HepG2 (cell line): Measurements from ENCODE around the gene HES2. TPM values are rescaled to one million over a fixed set of nuclear protein-coding genes. Genes with fewer than 3 reads are reported as not detected.

Source experiments
- ATAC-seq: fragments of 200-7000 bp; cut with Tn5 transposase; 3 replicates; pipeline ENCODE4 v1.9.1; 2020; ENCODE audit warnings: mild to moderate bottlenecking, moderate library complexity
- BruUV-seq: library from RNA; stranded (reverse); fragments of 400-500 nt; replicated peaks from 2 replicates; lab custom pipeline; 2021; lab: Mats Ljungman, UMichigan
- CTCF ChIA-PET: fragments of 300-600 bp; formaldehyde crosslinking; extraction: SDS; loops from one replicate; lab custom pipeline; 2021; ENCODE audit warnings: low total read pairs, inconsistent platforms, low intra/inter-chr PET ratio; lab: Yijun Ruan, JAX
- POLR2A ChIA-PET: fragments of 350-600 bp; sonication (Branson Sonifier 250); formaldehyde crosslinking; loops from one replicate; lab custom pipeline; 2020; ENCODE audit warnings: antibody characterized with exemption, inconsistent platforms; lab: Yijun Ruan, JAX
- DNase-seq: peaks from one replicate; pipeline ENCODE4 v3.0.0-alpha.2; 2015; ENCODE audit warnings: low spot score
- FAIRE-seq: peaks from 3 replicates; lab custom pipeline; 2011; peaks lifted over from hg19 to GRCh38; lab: Jason Lieb, UNC
- H2AFZ ChIP-seq: one replicate; pipeline ENCODE4 v1.6.1; 2011; ENCODE audit warnings: low read length, inconsistent platforms
- H3K27ac ChIP-seq: fragments of 300-600 bp; 3 replicates; pipeline ENCODE4 v1.8.0; 2011; ENCODE audit warnings: mixed run types, mild to moderate bottlenecking, mixed read lengths, low read length, inconsistent platforms; ENCODE audit not compliant: insufficient read depth; ENCODE audit errors: extremely low read length
- H3K27me3 ChIP-seq, 2 experiments: fragments of 200-600 bp in 1 of 2; 2 replicates in 1 of 2; 3 replicates in 1 of 2; pipeline versions ENCODE4 v1.6.0 to v1.8.0; 2011; ENCODE audit warnings: low read length in 2 of 2, mild to moderate bottlenecking in 2 of 2, moderate library complexity in 2 of 2, inconsistent platforms in 1 of 2; ENCODE audit not compliant: insufficient read depth in 2 of 2, control insufficient read depth in 1 of 2
- H3K36me3 ChIP-seq, 2 experiments: fragments of 200-600 bp in 1 of 2; replicated peaks in 1 of 2; 2 replicates in 1 of 2; 3 replicates in 1 of 2; pipeline versions ENCODE4 v1.5.1 to v1.8.0; 2011; ENCODE audit warnings: low read length in 2 of 2, inconsistent platforms in 1 of 2; ENCODE audit not compliant: insufficient read depth in 2 of 2, control insufficient read depth in 1 of 2
- H3K4me1 ChIP-seq: 2 replicates; pipeline ENCODE4 v1.5.1; 2012; ENCODE audit warnings: low read length, inconsistent platforms; ENCODE audit not compliant: insufficient read depth
- H3K4me2 ChIP-seq: 2 replicates; pipeline ENCODE4 v1.6.0; 2011; ENCODE audit warnings: low read depth, low read length, inconsistent platforms
- H3K4me3 ChIP-seq, 3 experiments: fragments of 200-600 bp in 1 of 3; sonication (generic), shearing (Covaris generic) in 1 of 3; replicated peaks in 1 of 3; 2 replicates each; pipeline ENCODE4 v1.5.1; 2011 to 2016; ENCODE audit warnings: low read length in 3 of 3, inconsistent platforms in 2 of 3, low read depth in 2 of 3, mild to moderate bottlenecking in 2 of 3, control low read depth in 1 of 3, mixed read lengths in 1 of 3; ENCODE audit not compliant: insufficient read depth in 1 of 3
- H3K79me2 ChIP-seq: one replicate; pipeline ENCODE4 v1.6.1; 2011; ENCODE audit warnings: low read length, inconsistent platforms; ENCODE audit not compliant: insufficient read depth
- H3K9ac ChIP-seq: 2 replicates; pipeline ENCODE4 v1.6.0; 2011; ENCODE audit warnings: mild to moderate bottlenecking, low read depth, low read length, inconsistent platforms; ENCODE audit not compliant: insufficient read depth
- H3K9me3 ChIP-seq: 2 replicates; pipeline ENCODE4 v1.5.1; 2012; ENCODE audit warnings: mild to moderate bottlenecking, low read length
- H4K20me1 ChIP-seq: 2 replicates; pipeline ENCODE4 v1.6.0; 2011; ENCODE audit warnings: inconsistent platforms, mild to moderate bottlenecking, low read length, moderate library complexity; ENCODE audit not compliant: insufficient read depth
- AKAP8 ChIP-seq: sonication (generic); formaldehyde crosslinking; IDR thresholded peaks from 2 replicates; pipeline ENCODE4 v1.5.1; 2020; ENCODE audit warnings: mild to moderate bottlenecking, missing genetic modification reagents
- CBX2 ChIP-seq, 2 experiments: fragments of 200-600 bp in 1 of 2; sonication (generic); formaldehyde crosslinking in 1 of 2; IDR thresholded peaks; 2 replicates each; pipeline versions ENCODE4 v1.7.0 to v1.8.1; 2018 to 2022; ENCODE audit warnings: low read depth in 2 of 2, low read length in 1 of 2, mild to moderate bottlenecking in 1 of 2, missing genetic modification reagents in 1 of 2
- EZH2 ChIP-seq: conservative IDR thresholded peaks from 2 replicates; pipeline ENCODE4 v1.6.1; 2012; ENCODE audit warnings: mild to moderate bottlenecking, low read depth, low read length, moderate library complexity
- FOSL1 ChIP-seq: sonication (generic); formaldehyde crosslinking; IDR thresholded peaks from 2 replicates; pipeline ENCODE4 v1.9.0; 2021; ENCODE audit warnings: missing genetic modification reagents, borderline replicate concordance
- HOXA7 ChIP-seq: sonication (generic); formaldehyde crosslinking; IDR thresholded peaks from 2 replicates; pipeline ENCODE4 v1.8.1; 2022; ENCODE audit warnings: mild to moderate bottlenecking, missing genetic modification reagents, moderate library complexity
- MAFK ChIP-seq, 2 experiments: IDR thresholded peaks in 1 of 2; conservative IDR thresholded peaks in 1 of 2; 2 replicates each; pipeline ENCODE4 v1.6.1; 2011; ENCODE audit warnings: improper control_type of control experiment in 2 of 2, low read length in 2 of 2
- MTF2 ChIP-seq: sonication (generic); formaldehyde crosslinking; IDR thresholded peaks from 2 replicates; pipeline ENCODE4 v1.5.0; 2020; ENCODE audit warnings: missing genetic modification reagents, borderline replicate concordance
- NCOA5 ChIP-seq: sonication (generic); formaldehyde crosslinking; IDR thresholded peaks from 2 replicates; pipeline ENCODE4 v1.4.0; 2020; ENCODE audit warnings: missing genetic modification reagents
- PRPF4 ChIP-seq: fragments of 200-400 bp; formaldehyde crosslinking; IDR thresholded peaks from 2 replicates; pipeline ENCODE4 v1.6.1; 2016; ENCODE audit warnings: low read length, low read depth; ENCODE audit not compliant: poor library complexity, severe bottlenecking
- TEAD3 ChIP-seq: optimal IDR thresholded peaks from 2 replicates; pipeline ENCODE3; 2016; ENCODE audit warnings: borderline replicate concordance
- THAP11 ChIP-seq: IDR thresholded peaks from 2 replicates; pipeline ENCODE4 v1.6.1; 2016; ENCODE audit warnings: missing biosample characterization, missing genetic modification reagents
- ZNF703 ChIP-seq: sonication (generic); formaldehyde crosslinking; IDR thresholded peaks from 2 replicates; pipeline ENCODE4 v1.5.1; 2020; ENCODE audit warnings: missing genetic modification reagents, mild to moderate bottlenecking, moderate library complexity, borderline replicate concordance
- WGBS: methylation state at CpG from one replicate; pipeline ENCODE4 v1.1.6; 2017; ENCODE audit warnings: low lambda C conversion rate; 5-methylcytosine and 5-hydroxymethylcytosine counted together
- in situ Hi-C: cut with HindIII; loops from 2 replicates; pipeline ENCODE4 v1.10.0; 2017; ENCODE audit warnings: low pct_unique_long_range_greater_than_20kb; ENCODE audit not compliant: extremely low pct_ligation_motif_present
- intact Hi-C: fragments of 100-400 bp; cut with micrococcal nuclease; formaldehyde crosslinking; loops from one replicate; pipeline ENCODE4 v1.10.0; 2022; ENCODE audit not compliant: unreplicated experiment
- polyA plus RNA-seq, 8 experiments: library from polyadenylated mRNA; depleted of rRNA in 3 of 8; stranded (reverse) in 7 of 8; unstranded in 1 of 8; fragments of >200 nt; fragmentation: Illumina TruSeq in 4 of 8; extraction: Trizol in 4 of 8; gene quantifications; 2 replicates each; pipeline versions ENCODE4 v1.2.1 to v1.2.3, GENCODE V29; 2011 to 2016; ENCODE audit warnings: low read depth in 4 of 8, missing spikeins in 1 of 8, mixed read lengths in 1 of 8; ENCODE audit not compliant: insufficient read depth in 1 of 8
- total RNA-seq, 5 experiments: library from RNA; depleted of rRNA; stranded (reverse); fragments of >200 nt; fragmentation: Illumina TruSeq; extraction: Trizol; gene quantifications; 2 replicates each; pipeline ENCODE4 v1.2.3, GENCODE V29; 2016; ENCODE audit warnings: low read depth in 1 of 5
- TF ChIP-seq, protein P1 (sequence below): sonication (generic); formaldehyde crosslinking; IDR thresholded peaks from 2 replicates; pipeline ENCODE4 v1.5.0; 2020; ENCODE audit warnings: mild to moderate bottlenecking, missing genetic modification reagents, borderline replicate concordance
- TF ChIP-seq, protein P2 (sequence below): sonication (generic); formaldehyde crosslinking; IDR thresholded peaks from 2 replicates; pipeline ENCODE4 v1.4.0; 2020; ENCODE audit warnings: mild to moderate bottlenecking, missing genetic modification reagents, borderline replicate concordance

HES2 gene
- total and polyA plus RNA-seq, 2 of the 13 experiments (the other 11 are each of a cell fraction or from before 2014, with no cell fraction given), result 0.11 to 0.17 TPM

- TF ChIP-seq MTF2 (CRISPR knock-in tag) (peak; percentile 72; the same call in 1 of the 2 replicates), HOXA7 (CRISPR knock-in tag) (no peak), NCOA5 (CRISPR knock-in tag) (no peak), PRPF4 (no peak), ZNF703 (CRISPR knock-in tag) (no peak), EZH2 (peak; percentile 87; the same call in 1 of the 2 replicates), MAFK (conservative IDR thresholded peaks at IDR 0.05 in 1 of 2, IDR thresholded peaks at IDR 0.05 in 1 of 2; ENCODE audit: low read length in 2 of 2) (no peak), CBX2 (IDR thresholded peaks at IDR 0.05; ENCODE audit: low read depth, low read length) (no peak), CBX2 (CRISPR knock-in tag; IDR thresholded peaks at IDR 0.05; ENCODE audit: low read depth) (no peak), THAP11 (CRISPR knock-in tag) (no peak), TEAD3 (no peak), FOSL1 (CRISPR knock-in tag) (no peak), AKAP8 (CRISPR knock-in tag) (no peak)
- TF ChIP-seq, protein P1, sequence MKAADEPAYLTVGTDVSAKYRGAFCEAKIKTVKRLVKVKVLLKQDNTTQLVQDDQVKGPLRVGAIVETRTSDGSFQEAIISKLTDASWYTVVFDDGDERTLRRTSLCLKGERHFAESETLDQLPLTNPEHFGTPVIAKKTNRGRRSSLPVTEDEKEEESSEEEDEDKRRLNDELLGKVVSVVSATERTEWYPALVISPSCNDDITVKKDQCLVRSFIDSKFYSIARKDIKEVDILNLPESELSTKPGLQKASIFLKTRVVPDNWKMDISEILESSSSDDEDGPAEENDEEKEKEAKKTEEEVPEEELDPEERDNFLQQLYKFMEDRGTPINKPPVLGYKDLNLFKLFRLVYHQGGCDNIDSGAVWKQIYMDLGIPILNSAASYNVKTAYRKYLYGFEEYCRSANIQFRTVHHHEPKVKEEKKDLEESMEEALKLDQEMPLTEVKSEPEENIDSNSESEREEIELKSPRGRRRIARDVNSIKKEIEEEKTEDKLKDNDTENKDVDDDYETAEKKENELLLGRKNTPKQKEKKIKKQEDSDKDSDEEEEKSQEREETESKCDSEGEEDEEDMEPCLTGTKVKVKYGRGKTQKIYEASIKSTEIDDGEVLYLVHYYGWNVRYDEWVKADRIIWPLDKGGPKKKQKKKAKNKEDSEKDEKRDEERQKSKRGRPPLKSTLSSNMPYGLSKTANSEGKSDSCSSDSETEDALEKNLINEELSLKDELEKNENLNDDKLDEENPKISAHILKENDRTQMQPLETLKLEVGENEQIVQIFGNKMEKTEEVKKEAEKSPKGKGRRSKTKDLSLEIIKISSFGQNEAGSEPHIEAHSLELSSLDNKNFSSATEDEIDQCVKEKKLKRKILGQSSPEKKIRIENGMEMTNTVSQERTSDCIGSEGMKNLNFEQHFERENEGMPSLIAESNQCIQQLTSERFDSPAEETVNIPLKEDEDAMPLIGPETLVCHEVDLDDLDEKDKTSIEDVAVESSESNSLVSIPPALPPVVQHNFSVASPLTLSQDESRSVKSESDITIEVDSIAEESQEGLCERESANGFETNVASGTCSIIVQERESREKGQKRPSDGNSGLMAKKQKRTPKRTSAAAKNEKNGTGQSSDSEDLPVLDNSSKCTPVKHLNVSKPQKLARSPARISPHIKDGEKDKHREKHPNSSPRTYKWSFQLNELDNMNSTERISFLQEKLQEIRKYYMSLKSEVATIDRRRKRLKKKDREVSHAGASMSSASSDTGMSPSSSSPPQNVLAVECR (CRISPR knock-in tag), result no peak
- TF ChIP-seq, protein P2, sequence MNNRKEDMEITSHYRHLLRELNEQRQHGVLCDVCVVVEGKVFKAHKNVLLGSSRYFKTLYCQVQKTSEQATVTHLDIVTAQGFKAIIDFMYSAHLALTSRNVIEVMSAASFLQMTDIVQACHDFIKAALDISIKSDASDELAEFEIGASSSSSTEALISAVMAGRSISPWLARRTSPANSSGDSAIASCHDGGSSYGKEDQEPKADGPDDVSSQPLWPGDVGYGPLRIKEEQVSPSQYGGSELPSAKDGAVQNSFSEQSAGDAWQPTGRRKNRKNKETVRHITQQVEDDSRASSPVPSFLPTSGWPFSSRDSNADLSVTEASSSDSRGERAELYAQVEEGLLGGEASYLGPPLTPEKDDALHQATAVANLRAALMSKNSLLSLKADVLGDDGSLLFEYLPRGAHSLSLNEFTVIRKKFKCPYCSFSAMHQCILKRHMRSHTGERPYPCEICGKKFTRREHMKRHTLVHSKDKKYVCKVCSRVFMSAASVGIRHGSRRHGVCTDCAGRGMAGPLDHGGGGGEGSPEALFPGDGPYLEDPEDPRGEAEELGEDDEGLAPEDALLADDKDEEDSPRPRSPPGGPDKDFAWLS (CRISPR knock-in tag), result no peak
- POLR2A ChIA-PET, result no interaction called here
- intact Hi-C loops (no loop called here), in situ Hi-C loops (no loop called here)
- BruUV-seq, result no TSS peak
- no peaks in the 10 kb centered on the region for H3K79me2 ChIP-seq
- WGBS, result 20% methylated on average over 1 of the region's 44 CpGs
- no peak for FAIRE-seq
- DNase-seq, result no peak
- peak overlapping the region in 2 of 3 experiments; percentile 36 to 60; a peak in 3 of 6 replicates for H3K4me3 ChIP-seq
- H3K9ac ChIP-seq, result no peak overlapping the region
- no peak overlapping the region for H3K27ac ChIP-seq
- ATAC-seq, result no peak
- H3K9me3 ChIP-seq, result no peaks in the 10 kb centered on the region
- CTCF ChIA-PET, result no interaction called here
- no peak overlapping the region for H2AFZ ChIP-seq
- peaks cover 31% of the 10 kb centered on the region for H3K4me1 ChIP-seq
- H4K20me1 ChIP-seq, result no peaks in the 10 kb centered on the region; the same call in 1 of the 2 replicates
- no peaks in the 10 kb centered on the region for H3K36me3 ChIP-seq
- peaks cover 31 to 91% of the 10 kb centered on the region in 2 experiments for H3K27me3 ChIP-seq
- H3K4me2 ChIP-seq, result peak overlapping the region; percentile 62
Measured at GRCh38 chr1:6420454-6421042, 829 bp upstream of the HES2 start.
